Germinal center (tissue), 1 donor: ENCODE data around the gene TSC22D3.

Experiments
- DNase-seq: peaks from one replicate; pipeline ENCODE4 v3.0.0; 2012; ENCODE audit warnings: mixed read lengths, low spot score

Gene TSC22D3

DNA sequence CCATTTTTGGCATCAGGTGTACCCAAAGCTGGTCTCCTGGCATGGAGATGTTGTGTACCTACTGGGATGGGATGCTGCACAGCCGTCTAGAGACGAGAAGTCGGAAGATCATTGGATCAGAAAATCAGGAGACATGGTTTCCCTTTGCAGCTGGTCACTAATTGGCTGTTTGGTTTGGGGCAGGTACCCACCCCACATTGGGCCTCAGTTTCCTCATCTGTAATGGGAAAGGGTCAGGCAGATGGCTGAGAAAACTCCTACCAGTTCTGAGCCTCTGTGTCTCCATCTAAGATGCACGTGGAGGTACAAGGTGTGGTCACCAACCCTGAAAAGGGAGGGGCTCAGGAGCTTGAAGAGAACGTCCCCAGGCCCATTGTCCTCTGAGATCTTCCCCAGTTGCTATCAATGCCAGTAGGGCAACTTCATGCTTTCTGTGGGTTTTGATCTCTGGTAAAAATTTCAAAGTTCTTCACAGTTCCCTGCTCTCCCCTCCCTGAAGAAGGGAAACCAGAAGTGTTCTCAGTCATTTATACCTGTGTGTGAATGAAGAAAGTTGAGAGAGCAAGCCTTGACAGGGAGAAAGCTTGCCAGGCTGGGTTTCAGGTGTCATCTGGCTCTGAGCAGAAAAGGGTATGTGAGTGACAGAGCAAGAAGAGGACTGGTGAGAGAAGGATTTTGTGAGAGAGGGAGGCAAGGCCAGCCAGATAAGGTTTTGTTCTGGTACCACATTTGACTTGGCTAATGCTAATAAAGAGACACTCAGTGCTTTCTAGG is 15.1 kb downstream of the TSC22D3 start:
- no peak for DNase-seq

GRCh38 chrX:107758231-107758766 is 17.3 kb downstream of the TSC22D3 start:
- DNase-seq, result no peak

DNA sequence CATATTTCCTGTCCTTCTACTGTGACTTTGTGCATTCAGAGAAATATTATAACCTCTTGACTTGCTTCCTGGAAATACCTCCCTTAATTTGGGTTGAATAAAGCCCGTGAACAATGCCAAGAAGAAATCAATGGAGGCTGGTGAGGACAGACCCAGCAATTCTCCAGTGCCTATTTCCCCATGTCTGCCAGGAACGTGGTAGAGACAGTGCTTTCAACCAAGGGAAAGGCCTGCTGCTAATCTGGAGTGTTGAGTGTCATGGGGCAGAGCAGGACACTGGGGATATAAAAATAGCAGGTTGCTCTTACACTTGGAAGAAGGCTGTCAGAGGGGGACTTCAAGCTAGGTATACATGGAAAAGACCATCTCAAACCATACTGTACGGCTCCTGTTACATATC is 19.9 kb downstream of the TSC22D3 start:
- no peak for DNase-seq

- DNase-seq, result no peak
These were observed 22.4 kb downstream of the TSC22D3 start for GRCh38 chrX:107753187-107753586.

DNA sequence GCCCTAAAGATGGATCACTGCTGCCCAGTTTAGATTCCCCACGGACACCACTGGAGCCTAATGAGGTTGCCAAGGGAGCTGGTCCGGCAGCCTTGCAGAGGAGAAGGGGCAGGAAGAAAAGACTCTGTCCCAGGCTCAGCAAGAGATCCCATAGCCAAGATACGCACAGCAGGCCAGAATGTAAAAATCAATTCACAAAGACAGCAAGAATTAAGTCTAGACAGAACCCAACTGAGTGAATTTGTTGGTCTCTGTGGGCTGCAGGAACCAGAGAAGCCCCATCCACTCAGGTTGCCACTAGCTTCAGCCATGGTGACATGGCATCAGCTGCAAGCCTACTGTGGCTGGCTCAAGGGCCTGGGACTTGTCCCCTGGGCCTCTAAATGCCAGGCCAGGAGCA is 22.9 kb downstream of the TSC22D3 start:
- no peak for DNase-seq

- no peak for DNase-seq
These were observed 23.5 kb downstream of the TSC22D3 start for GRCh38 chrX:107752043-107752442.

DNA sequence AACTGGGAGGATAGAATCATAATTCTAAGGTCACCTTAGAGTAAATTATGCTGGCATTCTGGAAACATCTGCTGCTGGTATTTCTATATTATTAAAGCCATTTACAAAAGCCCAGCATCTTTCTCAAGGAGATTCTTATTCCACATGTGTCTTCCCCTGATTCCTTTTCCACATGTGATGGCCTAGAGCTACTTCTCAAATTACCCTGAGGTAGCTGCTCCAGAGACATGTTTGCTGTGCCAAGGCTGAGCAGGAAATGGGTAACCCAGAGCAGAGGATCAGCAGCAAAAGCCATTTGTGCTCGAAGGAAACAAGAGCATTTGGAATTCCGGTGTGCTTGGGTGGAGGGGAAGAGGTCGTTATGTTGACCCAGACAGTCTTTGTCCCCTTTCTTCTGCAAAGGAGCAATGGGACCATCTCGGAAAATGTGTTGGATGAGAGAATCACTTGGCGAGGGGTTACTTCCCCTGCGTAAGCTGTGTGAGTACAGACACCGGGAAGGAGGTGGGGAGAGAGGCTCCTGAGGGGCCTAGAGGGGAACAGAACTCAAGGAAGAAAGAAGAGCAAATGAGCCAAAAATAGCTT is 24.6 kb downstream of the TSC22D3 start:
- DNase-seq, result no peak

DNA sequence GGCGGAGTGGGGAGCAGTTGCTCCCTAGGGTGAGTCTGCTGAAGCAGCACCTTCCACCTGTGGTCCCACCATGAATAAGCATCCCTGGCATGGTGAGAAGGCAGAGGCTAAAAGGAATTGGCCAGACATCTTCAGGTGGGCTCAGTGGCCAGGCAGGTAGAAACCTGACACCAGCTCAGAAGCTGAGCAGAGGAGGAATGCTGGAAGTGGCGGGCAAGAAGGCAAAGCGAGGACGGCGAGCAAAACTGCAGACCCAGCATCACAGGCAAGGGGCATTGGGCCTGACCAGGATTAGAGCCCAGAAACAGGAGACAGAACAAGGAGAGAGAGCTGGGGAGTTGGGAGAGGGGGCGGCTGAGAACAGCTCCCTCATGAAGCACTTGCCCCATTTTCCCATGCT is 25.3 kb downstream of the TSC22D3 start:
- no peak for DNase-seq

- DNase-seq, result no peak
These were observed 27.1 kb downstream of the TSC22D3 start for GRCh38 chrX:107748506-107748905.

- DNase-seq, result no peak
These were observed 27.9 kb downstream of the TSC22D3 start for GRCh38 chrX:107747596-107748161.

GRCh38 chrX:107744868-107745267 is 30.7 kb downstream of the TSC22D3 start:
- no peak for DNase-seq

GRCh38 chrX:107743995-107744394 is 31.6 kb downstream of the TSC22D3 start:
- no peak for DNase-seq

GRCh38 chrX:107742700-107743191 is 32.8 kb downstream of the TSC22D3 start:
- no peak for DNase-seq

DNA sequence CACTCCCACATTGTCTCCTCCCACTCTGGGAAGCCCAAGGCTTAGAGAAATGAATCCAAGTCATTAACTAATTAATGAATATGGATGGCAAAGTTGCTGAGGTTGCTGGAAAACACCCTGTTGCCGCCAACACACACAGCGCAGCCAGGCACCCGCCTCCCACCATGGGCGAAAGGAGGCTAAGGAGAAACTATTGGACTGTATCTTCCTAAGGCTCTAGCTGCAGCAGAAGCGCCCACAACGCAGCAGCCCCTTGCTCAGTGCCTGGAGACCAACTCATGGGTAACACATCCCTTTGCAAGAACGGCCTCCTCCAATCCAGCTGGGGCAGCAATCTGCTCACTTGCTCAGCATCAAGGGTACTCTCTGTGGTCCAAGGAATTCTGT is 34.2 kb downstream of the TSC22D3 start:
- no peak for DNase-seq

DNA sequence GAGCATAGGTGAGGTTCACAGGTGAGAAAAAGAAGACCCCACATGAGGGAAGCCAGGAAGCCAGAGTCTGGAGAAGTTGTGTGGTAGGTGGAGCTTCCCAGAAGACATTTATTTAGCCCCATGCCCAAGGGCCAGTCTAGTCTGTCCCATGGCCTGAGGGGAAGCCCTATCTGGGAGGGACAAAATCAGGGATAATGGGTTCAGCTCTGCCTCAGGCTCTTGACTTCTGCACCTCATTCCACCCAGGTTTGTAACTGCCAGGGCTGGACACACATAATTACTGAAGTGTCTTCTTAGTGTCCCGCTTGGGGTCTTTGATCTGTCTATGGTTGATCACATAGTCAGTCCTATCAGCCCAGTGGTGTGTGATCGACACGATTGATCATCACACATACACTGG is 36.0 kb downstream of the TSC22D3 start:
- DNase-seq, result no peak

DNA sequence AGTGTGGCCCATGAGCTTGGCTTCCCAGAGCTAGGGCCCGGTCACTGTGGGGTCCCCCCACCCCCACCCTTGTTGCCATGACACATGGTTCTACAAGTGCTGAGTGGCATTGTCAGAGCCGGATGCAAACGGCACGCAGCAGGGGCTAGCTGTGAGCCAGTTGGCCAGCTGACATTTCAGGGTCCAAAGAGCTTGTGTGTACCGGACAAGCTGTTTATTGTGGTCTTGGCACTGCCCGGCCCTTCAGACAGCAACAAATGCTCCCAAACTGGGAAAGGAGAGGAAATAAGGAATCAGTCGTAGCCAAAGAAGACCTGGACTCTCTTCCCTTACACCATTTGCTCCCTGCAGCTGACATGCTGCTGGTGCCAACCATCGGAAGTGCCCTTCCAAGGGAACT is 36.8 kb downstream of the TSC22D3 start:
- DNase-seq, result no peak

DNA sequence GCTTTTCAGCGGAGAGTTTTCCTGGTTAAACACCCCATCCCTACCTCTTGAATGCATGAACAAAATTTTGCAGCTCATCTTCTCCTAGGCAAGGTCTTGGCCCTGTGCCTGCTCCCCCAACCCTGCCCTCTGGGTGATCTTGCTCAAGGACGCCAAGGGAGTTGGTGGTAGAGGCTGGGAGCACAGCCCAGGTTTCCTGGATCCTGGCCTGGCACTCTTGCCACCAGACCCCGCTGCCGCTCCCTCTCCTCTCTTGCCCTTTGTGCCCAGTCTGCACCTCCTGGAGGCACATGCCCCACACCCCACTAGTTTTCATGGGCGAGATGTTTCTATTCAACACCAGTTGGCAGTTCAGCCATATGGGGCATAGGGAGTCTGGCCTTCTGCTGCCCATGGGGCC is 37.3 kb downstream of the TSC22D3 start:
- DNase-seq, result no peak

- DNase-seq, result no peak
These were observed 38.6 kb downstream of the TSC22D3 start for GRCh38 chrX:107736781-107737531.

GRCh38 chrX:107734646-107735045 is 40.9 kb downstream of the TSC22D3 start:
- no peak for DNase-seq

DNA sequence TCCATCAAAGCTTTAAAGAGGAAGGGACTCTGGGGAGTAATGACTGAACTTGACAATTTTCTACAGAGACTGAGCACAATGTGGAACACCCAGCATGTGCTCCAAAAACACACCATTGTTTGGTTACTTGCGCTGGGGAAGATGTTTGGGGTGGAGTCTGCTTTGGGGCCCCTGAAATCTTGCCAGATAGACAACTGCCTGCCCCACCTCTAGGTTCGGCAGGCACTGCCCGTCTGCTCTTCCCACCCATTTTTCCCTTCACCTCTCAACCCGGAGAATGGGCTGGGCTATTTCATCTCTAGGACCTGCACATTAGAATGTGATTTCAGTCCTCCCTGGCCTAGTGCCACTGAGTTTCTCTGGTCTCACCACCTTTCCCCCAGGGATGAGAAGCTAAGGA is 41.9 kb downstream of the TSC22D3 start:
- DNase-seq, result no peak

DNA sequence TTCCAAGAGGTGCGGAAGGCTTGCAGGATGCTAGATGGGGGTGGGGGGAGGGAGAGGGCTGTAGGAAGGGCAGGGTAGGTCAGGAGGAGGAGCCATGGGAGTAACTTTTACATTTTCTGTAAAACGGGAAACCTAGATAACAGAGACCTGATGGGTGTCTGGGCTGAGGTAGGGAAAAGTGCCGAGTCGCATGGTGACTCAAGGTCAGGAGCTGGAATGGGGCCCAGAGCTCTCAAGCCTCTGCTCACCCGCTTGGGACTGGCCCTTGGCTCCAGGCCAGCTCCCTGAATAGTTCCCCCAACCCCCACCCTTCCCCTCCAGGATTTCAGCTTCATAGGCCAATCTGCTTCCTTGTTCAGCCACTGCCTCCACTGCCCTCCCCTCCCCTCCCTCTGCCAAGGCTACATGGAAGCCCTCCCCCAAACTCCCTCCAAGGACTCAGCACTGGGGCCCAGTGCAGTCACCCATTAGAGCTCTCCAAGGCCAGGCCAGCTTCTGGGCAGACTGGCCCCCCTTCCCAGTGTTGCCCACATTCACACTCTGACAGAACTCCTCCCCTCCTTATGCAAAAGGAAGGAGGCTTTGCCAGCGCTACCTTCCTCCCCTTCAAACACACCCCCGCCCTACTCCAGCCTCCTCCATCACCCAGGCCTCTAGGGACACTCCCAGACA is 43.6 kb downstream of the TSC22D3 start:
- no peak for DNase-seq
